ENCODE data around the gene TENT4B.
"Not testable (repeated sequence)": the region's sequence is repeated elsewhere in the genome, so short reads cannot be mapped to it uniquely, and the experiment has no call there.

Gene TENT4B

DNA sequence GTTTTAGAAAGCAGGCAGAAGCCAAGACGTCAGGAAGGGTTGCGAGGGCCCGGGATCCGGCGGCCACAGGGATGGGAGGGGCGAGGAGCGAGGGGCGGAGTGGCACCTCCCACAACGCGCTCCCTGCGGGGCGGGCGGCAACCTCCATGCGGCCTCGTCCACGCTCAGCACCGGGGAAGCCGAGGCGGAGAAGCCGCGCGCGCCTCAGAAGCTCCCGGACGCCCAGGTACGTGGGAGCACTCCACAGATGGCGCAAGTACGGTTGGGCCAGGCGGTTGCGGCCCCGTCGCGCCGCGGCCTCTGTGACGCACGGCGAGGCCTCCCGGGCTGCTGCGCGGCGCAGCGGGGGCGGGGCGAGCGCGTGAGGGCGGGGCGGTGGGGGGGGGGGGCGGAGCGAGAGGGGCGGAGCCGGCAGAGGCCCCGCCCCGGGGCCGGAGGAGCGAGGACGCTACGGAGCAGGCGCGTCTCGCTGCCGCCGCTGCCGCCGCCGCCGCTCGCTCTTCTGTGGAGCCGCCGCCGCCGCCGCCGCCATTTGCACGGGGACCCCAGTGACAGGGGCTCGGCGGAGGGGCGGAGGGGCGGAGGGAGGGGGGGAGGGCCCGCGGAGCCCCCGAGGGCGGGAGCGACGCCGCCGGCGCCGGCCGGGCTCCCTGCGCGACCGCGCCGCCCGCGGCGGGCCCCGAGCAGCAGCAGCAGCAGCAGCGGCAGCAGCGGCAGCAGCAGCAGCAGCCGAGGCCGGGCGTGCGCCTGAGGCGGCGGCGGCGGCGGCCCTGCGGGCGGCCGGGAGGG, at the start of gene TENT4B:
Gene TENT4B (plus strand): TSS at position 500 of the 789 bp plus-strand sequence. CDS start 316 bp downstream, outside the sequence.
- DNase-seq (ENCODE audit: low read depth), result peak; percentile 69

DNA sequence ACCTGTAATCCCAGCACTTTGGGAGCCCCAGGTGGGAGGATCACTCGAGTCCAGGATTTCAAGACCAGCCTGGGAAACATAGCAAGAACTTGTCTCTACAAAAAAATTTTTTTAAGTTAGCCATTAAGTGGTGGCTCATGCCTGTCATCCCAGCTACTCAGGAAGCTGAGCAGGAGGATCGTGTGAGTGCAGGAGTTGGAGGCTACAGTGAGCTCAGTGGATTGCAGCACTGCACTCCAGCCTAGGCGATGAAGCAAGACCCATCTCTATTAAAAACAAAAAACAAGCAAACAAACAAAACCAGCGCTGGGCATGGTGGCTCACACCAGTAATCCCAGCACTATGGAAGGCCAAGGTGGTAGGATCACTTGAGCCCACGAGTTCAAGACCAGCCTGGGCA, 49.3 kb upstream of the TENT4B start:
- DNase-seq (ENCODE audit: low read depth), result no peak

DNA sequence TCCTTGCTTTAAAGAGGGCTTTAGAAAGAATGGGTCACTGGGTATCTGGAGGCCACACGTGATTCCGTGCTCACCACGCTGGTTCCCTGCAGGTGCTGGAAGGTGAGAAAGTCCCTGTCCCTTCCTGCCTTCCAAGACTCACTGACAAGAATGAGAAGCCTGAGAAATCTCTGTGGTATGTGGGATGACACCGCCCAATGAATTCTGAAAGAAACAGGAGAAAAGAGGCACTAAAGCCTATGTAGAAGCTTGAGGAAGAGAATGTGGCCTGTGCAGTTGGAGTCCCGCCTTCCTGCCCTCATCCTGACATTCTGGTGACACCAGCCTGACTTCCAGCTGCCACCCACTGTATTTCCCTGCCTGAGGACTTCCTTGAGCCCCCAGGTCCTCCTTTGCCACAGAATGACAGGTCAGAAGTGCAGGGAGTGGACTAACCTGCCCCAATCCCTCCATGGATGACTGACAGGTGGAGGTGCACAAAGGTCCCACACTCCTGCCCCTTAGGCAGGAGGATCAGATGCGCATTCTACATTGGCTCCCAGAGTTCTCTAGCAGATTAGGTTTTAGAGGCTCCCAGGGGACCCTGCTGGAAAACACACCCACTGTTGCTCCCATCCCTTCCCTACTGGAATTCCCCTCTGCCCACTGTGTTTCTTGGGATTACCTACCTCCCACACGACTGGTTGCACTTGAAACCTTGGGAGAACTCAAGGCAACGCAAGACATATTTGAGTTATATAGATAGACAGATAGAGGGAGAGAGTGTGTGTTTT, 38.6 kb upstream of the TENT4B start:
- no peak for DNase-seq (ENCODE audit: low read depth)

DNA sequence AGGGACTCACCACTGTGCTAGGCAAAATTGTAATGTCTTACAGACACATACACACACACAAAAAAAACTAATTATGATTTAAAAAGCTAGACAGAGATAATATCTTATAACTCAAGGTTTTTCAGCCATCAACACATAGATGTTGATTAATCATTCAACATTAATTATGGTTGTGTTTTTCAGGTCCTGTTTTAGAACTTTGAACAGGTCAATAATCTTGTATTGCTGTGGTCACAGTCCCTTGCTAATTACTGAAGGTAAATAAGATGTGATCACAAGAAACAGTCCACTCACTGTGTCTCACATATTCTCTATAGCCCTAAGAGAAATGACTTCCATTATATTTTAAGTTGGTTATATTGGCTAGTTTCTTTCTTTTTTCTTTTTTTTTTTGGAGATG, 32.4 kb upstream of the TENT4B start:
- DNase-seq (ENCODE audit: low read depth), result no peak

DNA sequence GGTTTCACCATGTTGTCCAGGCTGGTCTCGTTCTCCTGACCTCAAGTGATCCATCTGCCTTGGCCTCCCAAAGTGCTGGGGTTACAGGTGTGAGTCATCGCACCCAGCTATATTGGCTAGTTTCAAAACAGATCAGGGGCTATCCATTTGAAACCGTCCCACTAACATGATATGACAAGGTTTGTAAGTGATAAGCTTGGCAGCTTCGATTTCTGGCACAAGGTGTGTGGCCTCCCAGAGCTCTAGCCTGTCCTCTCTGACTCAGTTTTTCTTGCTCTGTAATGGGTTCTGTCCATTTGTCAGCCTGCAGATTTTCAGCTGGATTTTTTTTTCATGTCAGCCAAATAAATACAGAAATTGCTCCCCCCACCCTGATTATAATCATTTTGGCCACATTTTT, 31.8 kb upstream of the TENT4B start:
- no peak for DNase-seq (ENCODE audit: low read depth)

DNA sequence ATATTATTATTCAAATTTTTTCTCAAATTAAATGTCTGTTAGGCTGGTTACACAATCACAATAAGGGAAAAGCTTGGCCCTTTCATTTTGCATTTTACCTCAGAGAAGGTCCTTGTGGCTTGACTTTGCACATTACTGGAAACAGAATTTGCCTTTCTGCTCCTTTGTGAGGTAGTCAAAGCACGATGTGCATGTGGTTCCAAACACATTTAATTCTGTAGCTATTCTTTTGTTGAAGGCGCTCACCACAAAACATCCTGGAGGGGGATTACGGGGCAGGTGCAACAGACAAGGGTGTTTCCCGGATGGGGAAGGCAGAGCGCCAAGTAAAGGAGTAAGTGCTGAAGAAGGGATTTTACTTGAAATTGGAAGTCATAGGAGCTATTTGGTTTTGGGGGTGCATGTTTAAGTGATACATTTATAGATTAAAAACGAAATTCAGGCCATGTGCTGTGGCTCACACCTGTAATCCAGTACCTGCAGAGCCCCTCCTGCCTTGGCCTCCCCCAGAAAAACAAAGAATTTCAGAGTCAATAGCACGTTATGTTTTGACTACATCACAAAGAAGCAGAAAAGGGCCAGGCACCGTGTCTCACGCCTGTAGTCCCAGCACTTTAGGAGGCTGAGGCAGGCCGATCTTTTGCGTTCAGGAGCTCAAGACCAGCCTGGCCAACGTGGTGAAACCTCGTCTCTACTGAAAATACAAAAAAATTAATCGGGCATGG, 31.2 kb upstream of the TENT4B start:
- DNase-seq (ENCODE audit: low read depth), result no peak

DNA sequence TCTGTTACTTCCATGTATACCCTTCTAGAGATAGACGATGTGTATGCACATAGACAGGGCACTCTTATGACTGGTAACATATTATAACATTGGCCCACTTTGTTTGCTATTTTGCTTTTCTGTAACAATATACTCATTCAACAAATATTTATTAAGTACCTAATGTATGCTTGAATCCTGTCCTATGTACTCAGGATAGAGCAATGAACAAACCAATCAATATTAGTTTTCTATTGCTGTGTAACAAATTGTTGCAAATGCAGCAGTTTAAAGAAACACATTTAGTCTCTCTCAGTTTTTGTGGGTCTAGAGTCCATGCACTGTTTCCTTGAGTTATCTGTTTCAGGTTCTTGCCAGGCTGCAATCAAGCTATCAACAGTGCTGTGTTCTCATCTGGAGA, 29.7 kb upstream of the TENT4B start:
- DNase-seq (ENCODE audit: low read depth), result no peak

DNA sequence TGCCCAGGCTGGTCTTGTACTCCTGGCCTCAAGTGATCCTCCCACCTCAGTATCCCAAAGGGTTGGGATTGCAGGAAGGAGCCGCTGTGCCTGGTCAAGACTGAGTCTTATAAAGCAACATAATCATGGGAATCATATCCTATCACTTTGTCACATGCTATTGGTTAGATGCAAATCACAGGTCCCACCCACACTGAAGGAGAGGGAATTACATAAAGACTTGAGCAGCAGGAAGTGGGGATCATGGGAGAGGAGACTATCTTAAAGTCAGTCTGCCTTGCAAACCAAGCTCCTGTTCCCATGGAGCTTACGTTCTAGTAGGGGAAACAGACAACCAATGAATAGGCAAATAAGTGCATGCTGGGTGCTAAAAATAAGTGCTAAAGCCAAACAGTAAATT, 28.3 kb upstream of the TENT4B start:
- DNase-seq (ENCODE audit: low read depth), result no peak

DNA sequence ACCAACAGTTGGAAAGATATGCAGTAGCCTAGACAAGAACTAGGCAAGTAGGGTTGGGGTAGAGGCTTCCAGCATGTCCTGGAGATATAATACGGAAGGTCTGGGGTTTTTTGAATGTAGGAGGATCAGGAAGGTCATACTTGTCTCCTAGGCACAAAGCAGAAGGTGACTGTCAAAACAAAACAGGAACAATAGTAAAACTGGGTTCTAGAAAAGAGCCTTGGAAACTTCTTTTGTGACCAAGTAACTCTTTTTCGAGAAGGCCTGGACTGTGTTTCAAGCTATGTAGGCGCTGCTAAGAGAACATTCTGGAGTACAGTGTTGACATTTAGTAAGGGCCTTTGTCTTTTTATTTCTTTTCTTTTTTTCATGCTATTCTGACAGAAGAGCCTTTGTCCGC, 26.9 kb upstream of the TENT4B start:
- no peak for DNase-seq (ENCODE audit: low read depth)

DNA sequence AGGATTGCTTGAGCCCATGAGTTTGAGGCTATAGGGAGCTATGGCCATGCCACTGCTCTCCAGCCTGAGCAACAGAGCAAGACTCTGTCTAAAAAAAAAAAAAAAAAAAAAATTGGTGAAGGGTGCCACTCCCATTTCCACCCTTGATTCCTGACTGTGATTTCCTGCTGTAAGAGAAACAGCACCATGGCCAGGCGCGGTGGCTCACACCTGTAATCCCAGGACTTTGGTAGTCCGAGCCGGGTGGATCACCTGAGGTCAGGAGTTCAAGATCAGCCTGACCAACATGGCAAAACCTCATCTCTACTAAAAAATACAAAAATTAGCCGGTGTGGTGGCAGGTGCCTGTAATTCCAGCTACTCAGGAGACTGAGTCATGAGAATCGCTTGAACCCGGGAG, 20.5 kb upstream of the TENT4B start:
- not testable (repeated sequence) for DNase-seq (ENCODE audit: low read depth)

DNA sequence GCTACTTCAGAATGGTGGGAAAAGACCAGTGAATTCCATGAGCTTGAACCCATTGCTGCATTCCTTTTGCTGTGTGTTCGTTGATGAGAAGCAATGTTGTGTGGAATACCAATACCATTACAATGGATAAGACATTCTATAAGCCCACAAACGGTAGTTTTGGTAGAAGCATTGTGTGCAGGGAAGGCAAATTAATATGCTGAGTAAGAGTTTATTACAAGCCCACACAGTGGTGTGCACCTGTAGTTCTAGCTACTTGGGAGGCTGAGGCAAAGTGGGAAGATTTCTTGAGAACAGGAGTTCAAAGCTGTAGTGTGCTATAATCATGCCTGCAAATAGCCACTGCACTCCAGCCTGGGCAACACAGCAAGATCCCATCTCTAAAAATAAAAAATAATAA, 19.9 kb upstream of the TENT4B start:
- no peak for DNase-seq (ENCODE audit: low read depth)

DNA sequence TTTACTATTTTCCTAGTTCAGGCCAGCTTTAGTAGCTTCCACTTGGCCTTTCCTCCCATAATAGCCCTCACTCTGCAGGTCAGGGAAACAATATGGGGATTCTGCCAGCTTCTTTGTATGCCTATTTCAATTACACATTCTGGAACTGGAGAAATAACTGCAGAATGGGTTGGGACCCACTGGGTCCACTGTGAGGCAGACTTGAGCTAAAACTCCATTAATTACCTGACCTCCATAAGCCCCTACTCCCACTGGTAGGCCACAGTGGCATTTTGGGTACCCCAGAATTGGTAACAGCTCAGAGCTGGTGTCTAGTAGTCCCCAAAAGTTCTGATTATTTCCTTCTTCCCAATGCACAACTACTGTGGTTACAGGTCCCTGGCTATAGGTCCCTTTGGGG, 16.7 kb upstream of the TENT4B start:
- DNase-seq (ENCODE audit: low read depth), result no peak

DNA sequence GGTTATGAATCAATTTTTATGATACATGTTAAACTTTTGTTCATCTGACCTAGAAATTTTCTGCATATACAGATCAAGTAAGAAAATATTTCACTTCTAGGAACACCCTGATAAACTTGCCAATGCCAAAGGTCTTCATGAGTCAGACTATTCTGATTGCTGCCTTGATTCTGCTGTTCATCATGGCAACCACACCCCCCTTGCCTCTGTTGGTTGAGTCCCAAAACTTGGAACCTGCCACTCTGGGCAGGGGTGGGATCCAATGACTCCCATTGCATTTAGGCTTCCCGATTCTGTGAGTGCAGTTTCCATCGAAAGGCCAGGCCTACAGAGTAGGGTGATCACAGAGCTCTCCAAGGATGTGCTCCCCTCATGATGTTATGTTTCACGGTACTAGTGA, 15.8 kb upstream of the TENT4B start:
- DNase-seq (ENCODE audit: low read depth), result no peak

DNA sequence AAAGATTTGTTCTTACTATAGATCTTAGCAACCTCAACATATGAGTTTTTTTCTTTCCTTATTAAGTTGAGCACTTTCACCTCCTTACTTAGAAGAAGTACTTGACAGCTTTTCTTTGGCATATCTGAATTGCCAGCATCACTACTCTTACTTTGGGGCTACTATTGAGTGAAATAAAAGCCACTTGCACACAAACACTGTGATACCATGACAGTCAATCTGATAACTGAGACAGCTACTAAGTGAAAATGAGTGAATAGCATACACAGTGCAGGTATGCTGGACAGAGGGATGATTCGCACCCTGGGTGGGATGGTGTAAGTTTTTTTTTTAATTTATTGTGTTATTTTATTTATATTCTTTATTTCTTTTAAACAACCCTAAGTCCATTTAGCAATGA, 13.5 kb upstream of the TENT4B start:
- no peak for DNase-seq (ENCODE audit: low read depth)

DNA sequence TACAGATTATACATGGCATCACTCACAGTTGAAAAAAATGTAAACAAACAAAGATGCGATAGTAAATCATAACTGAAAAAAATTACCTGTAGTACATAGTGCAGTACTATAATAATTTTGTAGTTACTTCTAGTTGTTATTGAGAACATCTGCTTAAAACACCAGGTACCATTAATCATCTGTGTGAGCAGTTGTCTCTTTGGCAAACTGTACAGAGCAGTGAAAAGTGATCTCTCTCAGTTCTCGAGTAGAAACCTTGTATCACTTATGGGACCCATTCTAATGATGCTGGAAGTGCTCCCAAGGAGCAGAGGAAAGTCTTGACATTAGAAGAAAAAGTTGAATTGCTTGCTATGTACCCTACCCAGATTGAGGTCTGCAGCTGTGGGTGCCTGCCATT, 8.9 kb upstream of the TENT4B start:
- no peak for DNase-seq (ENCODE audit: low read depth)

DNA sequence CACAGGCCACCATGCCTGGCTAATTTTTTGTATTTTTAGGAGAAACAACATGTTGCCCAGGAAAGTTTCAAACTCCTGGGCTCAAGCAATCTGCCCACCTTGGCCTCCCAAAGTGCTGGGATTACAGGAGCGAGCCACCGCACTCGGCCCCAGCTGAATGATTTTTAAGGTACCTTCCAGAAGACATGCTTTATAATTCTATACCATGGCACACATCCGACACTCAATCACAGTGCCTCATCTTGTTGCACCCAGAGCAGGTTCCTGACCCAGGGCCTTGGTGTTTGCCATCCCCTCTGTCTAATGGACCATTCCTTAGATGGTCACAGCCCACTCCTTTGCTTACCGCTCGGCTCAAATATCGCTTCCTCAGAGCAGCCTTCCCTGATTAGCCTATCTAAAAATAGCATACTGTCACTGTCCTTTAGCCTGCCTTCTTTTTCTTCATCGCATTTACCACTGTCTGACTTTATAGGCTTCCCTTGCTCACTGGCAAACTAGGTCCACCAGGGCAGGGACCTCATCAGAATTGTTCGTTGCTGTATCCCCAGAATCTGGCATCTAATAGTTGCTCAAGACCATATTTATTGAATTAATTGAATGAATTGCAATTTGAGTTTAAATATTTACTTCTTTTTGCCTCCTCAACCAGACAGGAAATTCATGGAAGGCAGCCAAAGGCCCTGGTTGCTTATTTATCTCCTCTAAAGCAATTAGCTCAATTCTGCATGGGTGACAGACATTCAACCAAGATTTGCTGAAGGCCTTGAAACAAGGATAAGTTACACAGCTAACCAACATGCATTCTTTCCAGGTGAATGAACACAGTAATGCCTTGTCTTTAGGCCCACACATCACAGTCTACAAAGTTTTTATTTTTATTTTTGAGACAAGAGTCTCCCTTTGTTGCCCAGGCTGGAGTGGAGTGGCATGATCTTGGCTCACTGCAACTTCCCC, 6.3 kb upstream of the TENT4B start:
- DNase-seq (ENCODE audit: low read depth), result no peak

DNA sequence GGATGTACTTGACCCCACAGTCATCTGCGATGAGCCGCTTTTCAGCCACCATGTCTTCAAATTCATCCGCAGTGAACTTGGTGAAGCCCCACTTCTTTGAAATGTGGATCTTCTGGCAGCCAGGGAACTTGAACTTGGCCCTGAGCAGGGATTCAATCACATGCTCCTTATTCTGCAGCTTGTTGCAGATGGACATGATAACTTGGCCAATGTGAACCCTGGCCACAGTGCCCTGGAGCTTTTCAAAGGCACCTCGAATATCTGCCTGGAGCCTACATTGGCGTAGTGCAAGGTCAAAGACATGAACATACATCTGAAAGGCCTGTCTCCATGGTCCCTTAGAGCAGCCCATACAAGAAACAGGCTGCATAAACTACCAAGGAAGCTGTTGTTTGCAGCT, 1.8 kb upstream of the TENT4B start:
- DNase-seq (ENCODE audit: low read depth), result no peak

DNA sequence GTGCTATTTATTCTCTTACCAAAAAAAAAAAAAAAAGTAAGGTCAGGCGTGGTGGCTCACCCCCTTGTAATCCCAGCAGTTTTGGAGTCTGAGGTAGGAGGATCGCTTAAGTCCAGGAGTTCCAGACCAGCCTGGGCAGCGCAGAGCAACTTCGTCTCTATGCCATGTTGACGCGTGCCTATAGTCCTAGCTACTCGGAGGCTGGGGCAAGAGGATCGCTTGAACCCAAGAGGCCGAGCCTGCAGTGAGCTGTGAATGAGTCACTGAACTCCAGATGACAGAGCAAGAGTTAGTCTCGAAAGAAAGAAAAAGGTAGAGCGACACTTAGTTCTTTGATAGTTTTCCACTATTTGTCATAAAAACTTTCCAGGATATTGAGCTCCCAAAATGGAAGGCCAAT, 1.4 kb upstream of the TENT4B start:
- no peak for DNase-seq (ENCODE audit: low read depth)

DNA sequence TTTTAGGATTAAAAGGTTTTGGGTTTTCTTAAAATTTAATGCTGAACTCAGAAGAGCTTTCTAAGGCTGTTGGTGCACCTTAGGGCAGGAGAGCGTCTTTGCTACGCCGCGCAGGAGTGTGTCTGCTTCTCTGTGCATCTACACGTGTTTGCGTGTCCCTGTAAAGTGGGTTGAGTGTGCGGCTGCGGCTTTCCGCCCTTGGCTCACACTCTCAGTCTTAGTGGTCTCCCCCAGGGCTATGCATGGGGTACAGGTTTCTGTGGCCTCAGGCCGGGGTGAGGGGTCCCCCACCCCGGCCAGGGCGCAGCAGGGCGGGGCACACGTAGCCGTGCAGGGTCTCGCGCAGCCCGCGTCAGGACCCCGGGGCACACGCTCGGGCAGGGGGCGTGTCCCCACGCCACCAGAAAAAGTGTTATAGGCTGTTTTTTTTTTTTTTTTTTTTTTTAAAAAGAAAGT, 727 bp upstream of the TENT4B start:
- DNase-seq (ENCODE audit: low read depth), result peak; percentile 47

DNA sequence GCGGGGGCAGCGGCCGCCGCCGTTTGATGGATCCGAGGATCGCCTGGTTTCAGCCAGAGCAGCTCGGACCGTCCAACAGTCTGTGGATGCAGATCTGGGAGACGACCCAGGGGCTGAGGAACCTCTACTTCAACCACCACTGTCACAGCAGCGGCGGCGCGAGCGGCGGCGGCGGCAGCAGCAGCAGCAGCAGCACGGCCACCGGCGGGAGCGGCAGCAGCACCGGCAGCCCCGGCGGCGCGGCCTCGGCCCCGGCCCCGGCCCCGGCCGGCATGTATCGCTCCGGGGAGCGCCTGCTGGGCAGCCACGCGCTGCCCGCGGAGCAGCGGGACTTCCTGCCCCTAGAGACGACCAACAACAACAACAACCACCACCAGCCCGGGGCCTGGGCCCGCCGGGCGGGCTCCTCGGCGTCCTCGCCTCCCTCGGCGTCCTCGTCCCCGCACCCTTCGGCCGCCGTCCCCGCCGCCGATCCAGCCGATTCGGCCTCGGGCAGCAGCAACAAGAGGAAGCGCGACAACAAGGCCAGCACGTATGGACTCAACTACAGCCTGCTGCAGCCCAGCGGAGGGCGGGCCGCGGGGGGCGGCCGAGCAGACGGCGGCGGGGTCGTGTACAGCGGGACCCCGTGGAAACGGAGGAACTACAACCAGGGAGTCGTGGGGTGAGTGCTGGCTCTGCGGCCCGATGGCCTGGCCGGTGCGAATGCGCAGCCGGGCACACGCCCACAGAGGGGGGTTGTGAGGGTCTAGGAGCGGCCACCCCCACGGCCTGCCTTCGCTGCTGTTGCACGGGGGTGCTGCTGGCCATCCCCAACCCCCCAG, 702 bp downstream of the TENT4B start:
- no peak for DNase-seq (ENCODE audit: low read depth)
